Left lung (tissue), 10 donors: ENCODE data around the gene DPH2. TPM values are rescaled to one million over a fixed set of nuclear protein-coding genes. Genes with fewer than 3 reads are reported as not detected.
A peak's percentile ranks its signal among the peaks of the same experiment; 100 is the strongest.

Experiments
- ATAC-seq: fragments of 200-7000 bp; cut with Tn5 transposase; one replicate; pipeline ENCODE4 v1.9.1; 2020; ENCODE audit warnings: moderate library complexity
- DNase-seq, 4 donors: peaks; one replicate each; pipeline ENCODE4 v3.0.0-alpha.2; 2013 to 2020
- H3K27ac ChIP-seq, 2 donors: fragments of 200-600 bp; sonication (generic) in 1 of 2; one replicate each; pipeline versions ENCODE4 v1.5.0 to v1.8.0; 2020 to 2021
- H3K27me3 ChIP-seq, 2 donors: fragments of 200-600 bp; sonication (generic) in 1 of 2; one replicate each; pipeline versions ENCODE4 v1.5.0 to v1.8.0; 2020 to 2021
- H3K36me3 ChIP-seq, 2 donors: fragments of 200-600 bp; sonication (generic) in 1 of 2; one replicate each; pipeline versions ENCODE4 v1.5.0 to v1.8.0; 2020 to 2021
- H3K4me1 ChIP-seq, 2 donors: fragments of 200-600 bp; one replicate each; pipeline ENCODE4 v1.8.0; 2021
- H3K4me3 ChIP-seq, 2 donors: fragments of 200-600 bp; sonication (generic) in 1 of 2; one replicate each; pipeline versions ENCODE4 v1.5.0 to v1.8.0; 2020 to 2021; ENCODE audit warnings: mild to moderate bottlenecking in 1 of 2
- H3K9me3 ChIP-seq, 2 donors: fragments of 200-600 bp; sonication (generic) in 1 of 2; one replicate each; pipeline versions ENCODE4 v1.5.0 to v1.8.0; 2020 to 2021
- CTCF ChIP-seq, 2 donors: fragments of 200-600 bp; sonication (generic) in 1 of 2; IDR thresholded peaks; one replicate each; pipeline versions ENCODE4 v1.5.0 to v1.8.0; 2021; ENCODE audit warnings: antibody characterized with exemption in 2 of 2
- intact Hi-C, 2 donors: fragments of 100-400 bp; cut with DNase I; formaldehyde crosslinking; loops; one replicate each; pipeline versions ENCODE4 v1.11.2 to v1.14.2; 2022
- polyA plus RNA-seq, 6 donors: library from polyadenylated mRNA; unstranded; fragments of 120-200 nt; gene quantifications; one replicate each; pipeline ENCODE4 v1.2.1, GENCODE V29; 2013; ENCODE audit not compliant: insufficient read length in 6 of 6
- total RNA-seq, 2 donors: library from RNA; stranded (reverse); fragmentation: NEBNext Ultra II Directional; extraction: Animal tissue kit (Norgen Biotek cat#: 25700); gene quantifications; one replicate each; pipeline ENCODE4 v1.2.1, GENCODE V29; 2021
- donor health status: DM: no; HTN: yes; CAD: no.
- donor health status: DM: no; HTN: no; CAD: no.

The DPH2 gene
- total and polyA plus RNA-seq, 8 donors: 13.5 to 24.8 (median 18.9) TPM

- DNase-seq: no peak
- intact Hi-C loops: loop anchor here in 1 of 2 donors (10.0 kb wide), 1 partner anchor 166 kb away; no protein-coding TSS in a partner anchor
- H3K4me3 ChIP-seq: no peak overlapping the region
- H3K27me3 ChIP-seq: peaks cover 0 to 29% of the 10 kb centered on the region in 2 donors
- TF ChIP-seq CTCF (IDR thresholded peaks at IDR 0.05): peak in 1 of 2 donors; percentile 29
- H3K4me1 ChIP-seq: peaks cover 4 to 23% of the 10 kb centered on the region in 2 donors
- no peaks in the 10 kb centered on the region for H3K9me3 ChIP-seq
- H3K27ac ChIP-seq: no peak overlapping the region
- H3K36me3 ChIP-seq: peaks cover 0 to 6% of the 10 kb centered on the region in 2 donors
- no peak for ATAC-seq
Measured at GRCh38 chr1:43930168-43930948, 39.5 kb upstream of the DPH2 start.

GRCh38 chr1:43930949-43931275, 38.9 kb upstream of the DPH2 start:
- H3K27me3 ChIP-seq: peaks cover 0 to 35% of the 10 kb centered on the region in 2 donors
- no peak for DNase-seq
- H3K36me3 ChIP-seq: peaks cover 0 to 6% of the 10 kb centered on the region in 2 donors
- peaks cover 7 to 28% of the 10 kb centered on the region in 2 donors for H3K4me1 ChIP-seq
- no peak overlapping the region for H3K27ac ChIP-seq
- intact Hi-C loops: loop anchor here in 1 of 2 donors (10.0 kb wide), 1 partner anchor 166 kb away; no protein-coding TSS in a partner anchor
- H3K4me3 ChIP-seq: no peak overlapping the region
- no peaks in the 10 kb centered on the region for H3K9me3 ChIP-seq
- no peak for ATAC-seq
- TF ChIP-seq CTCF (IDR thresholded peaks at IDR 0.05): no peak

DNA sequence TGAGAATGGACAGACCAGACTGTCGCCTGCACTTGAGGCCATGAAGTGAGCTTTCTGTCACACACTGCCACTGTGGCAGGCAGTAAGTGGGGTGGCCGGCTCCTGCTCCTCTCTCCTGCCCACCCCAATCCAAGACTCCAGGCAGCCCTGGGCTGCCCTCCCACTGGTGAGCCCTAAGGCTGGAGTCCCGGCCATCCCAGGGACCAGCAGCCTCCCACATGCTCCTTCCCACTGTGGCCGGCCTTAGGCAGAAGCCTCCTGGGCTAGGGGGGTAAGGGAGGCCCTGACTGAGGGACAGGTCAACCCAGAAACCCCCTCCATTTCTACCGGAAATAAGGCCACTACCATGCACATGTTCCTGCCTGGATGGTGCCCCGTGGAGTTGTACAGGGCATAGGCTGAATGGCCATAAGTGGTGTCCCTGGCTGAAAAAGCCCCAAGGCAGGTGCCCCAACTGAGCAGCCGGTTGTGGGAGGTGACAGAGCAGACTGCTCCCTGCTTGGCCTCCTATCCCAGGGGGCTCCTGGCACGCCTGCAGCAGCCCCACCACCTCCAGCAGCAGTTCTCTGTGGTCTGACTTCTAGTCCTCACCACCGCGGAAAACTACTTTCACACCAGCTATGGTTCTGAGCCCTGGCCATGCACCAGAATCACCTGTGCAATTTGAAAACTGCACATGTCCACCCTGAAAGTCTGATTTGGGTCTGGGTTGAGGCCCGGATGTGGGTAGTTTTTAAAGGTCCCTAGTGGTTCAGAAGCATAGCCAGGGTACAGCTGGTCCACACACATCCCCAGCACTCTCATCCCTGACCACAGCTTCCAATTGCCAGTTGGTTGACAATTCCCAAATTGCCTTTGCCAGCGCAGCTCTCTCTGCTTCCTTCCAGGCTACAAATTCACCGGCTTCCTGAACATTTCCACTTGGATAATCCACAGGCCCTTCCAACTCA, 37.8 kb upstream of the DPH2 start:
- Histone ChIP-seq H3K27ac (no peak overlapping the region), H3K4me3 (no peak overlapping the region), H3K27me3 (peaks cover 0 to 44% of the 10 kb centered on the region in 2 donors), H3K4me1 (peaks cover 8 to 39% of the 10 kb centered on the region in 2 donors), H3K9me3 (no peaks in the 10 kb centered on the region), H3K36me3 (peaks cover 0 to 2% of the 10 kb centered on the region in 2 donors)
- DNase-seq: no peak
- no peak for TF ChIP-seq CTCF (IDR thresholded peaks at IDR 0.05)
- no peak for ATAC-seq
- intact Hi-C loops: loop anchor here in 1 of 2 donors (10.0 kb wide), 1 partner anchor 167 kb away; no protein-coding TSS in a partner anchor

GRCh38 chr1:43932786-43933385, 36.9 kb upstream of the DPH2 start:
- no peak overlapping the region for H3K27ac ChIP-seq
- no peaks in the 10 kb centered on the region for H3K9me3 ChIP-seq
- H3K4me3 ChIP-seq: peak overlapping the region; percentile 21 to 36
- peaks cover 8 to 39% of the 10 kb centered on the region in 2 donors for H3K4me1 ChIP-seq
- no peak for TF ChIP-seq CTCF (IDR thresholded peaks at IDR 0.05)
- DNase-seq (no peak), ATAC-seq (peak; percentile 2)
- no peaks in the 10 kb centered on the region for H3K36me3 ChIP-seq
- H3K27me3 ChIP-seq: peaks cover 0 to 45% of the 10 kb centered on the region in 2 donors
- intact Hi-C loops: loop anchor here in 1 of 2 donors (10.0 kb wide), 1 partner anchor 168 kb away; no protein-coding TSS in a partner anchor
